Right renal cortex interstitium (tissue), 3 donors: Measurements from ENCODE around the gene RGS7. TPM values are rescaled to one million over a fixed set of nuclear protein-coding genes. Genes with fewer than 3 reads are reported as not detected.
A peak's percentile ranks its signal among the peaks of the same experiment; 100 is the strongest.

Source experiments
- DNase-seq, 3 donors: peaks; one replicate each; pipeline ENCODE4 v3.0.0-alpha.2; 2013; ENCODE audit warnings: low read depth in 3 of 3, low spot score in 2 of 3
- polyA plus RNA-seq, 3 donors: library from polyadenylated mRNA; unstranded; fragments of 120-200 nt; gene quantifications; one replicate each; pipeline ENCODE4 v1.2.1, GENCODE V29; 2013; ENCODE audit not compliant: insufficient read length in 3 of 3

RGS7 gene
- polyA plus RNA-seq, result 1 to 10 TPM; 6.3 to 7.7 (median 6.4) TPM

- DNase-seq, result peak in 2 of 3 donors; percentile 61 to 63
Measured at GRCh38 chr1:241356519-241357365, at the start of gene RGS7. TSS of gene RGS7 (minus strand) at chr1:241357205.

GRCh38 chr1:241406421-241406820 is 49.4 kb upstream of the RGS7 start:
- no peak for DNase-seq

- DNase-seq, result no peak
Measured at GRCh38 chr1:241401156-241401555, 44.2 kb upstream of the RGS7 start.

- DNase-seq, result peak in 1 of 3 donors; percentile 15
Measured at GRCh38 chr1:241396747-241397681, 40.0 kb upstream of the RGS7 start.

DNA sequence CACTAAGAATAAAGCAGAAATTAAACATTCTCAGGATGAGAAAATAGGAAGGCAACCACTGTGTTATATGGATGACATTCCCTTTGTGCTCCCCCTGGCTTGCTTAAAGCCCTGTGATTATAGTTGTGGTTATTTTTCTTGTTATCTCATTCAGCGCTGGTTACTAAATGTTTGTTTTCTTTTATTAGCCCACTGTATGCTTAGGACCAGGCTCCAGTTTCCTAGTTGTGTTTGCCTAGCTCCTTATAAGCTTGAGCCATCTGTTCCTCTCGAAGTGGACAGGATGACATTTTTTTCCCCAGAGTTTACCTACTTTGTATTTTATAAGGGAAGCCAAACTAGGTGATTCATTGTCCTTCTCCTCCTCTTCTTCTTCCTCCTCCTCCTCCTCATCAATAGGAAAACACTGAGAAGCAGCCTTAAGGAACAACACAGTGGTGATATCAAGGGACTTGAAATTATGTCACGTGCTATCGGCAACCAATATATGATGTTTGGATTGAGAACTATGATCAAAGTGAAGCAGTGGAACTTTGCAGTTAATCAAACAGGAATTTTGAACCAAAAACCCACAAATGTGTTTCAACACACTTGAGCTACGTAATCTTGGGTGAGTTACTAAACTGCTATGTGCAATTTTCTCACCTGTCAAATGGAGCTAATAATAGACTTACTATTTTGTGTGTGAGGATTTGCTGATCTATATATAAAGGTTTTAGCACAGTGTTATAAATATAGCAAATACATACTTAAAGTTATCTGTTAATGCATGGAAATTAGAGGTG is 35.1 kb upstream of the RGS7 start:
- no peak for DNase-seq

DNA sequence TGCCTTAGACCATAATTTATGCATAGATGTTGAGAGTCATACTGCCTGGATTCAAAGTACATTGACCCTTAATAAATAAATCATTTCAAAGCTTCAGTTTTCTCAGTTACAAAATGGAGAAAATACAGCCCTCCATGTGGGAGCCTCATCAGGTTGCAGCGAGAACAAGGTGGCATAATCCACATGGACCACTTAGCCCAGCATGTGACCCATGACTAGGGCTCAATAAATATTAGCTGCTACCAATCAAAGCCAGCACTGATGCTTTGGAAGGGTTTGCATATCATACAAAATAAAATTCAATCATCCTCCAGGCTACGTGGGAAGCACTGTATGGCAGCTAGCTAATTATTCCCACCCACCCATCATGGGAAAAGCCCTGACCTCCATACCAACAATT is 33.5 kb upstream of the RGS7 start:
- no peak for DNase-seq

GRCh38 chr1:241389400-241389799 is 32.4 kb upstream of the RGS7 start:
- no peak for DNase-seq

DNA sequence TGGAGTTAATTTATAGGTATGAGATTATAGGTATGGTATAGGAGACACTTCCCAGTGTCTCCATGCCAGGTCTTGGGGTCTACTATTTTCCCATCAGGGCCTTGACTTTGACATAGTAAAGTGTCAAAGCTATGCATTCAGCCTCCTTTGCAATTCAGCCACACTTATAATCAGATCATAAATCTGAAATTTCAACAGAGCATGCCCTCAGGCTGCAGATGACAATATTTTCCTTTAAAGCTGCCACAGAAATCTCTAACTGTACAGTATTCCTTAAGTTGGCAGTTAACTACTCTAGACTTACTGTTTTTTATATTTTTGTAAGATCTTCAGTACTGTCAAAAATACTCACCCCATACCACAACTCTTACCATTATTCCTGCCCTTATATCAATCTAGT is 30.2 kb upstream of the RGS7 start:
- DNase-seq, result no peak

- DNase-seq, result no peak
Measured at GRCh38 chr1:241376701-241377100, 19.7 kb upstream of the RGS7 start.

DNA sequence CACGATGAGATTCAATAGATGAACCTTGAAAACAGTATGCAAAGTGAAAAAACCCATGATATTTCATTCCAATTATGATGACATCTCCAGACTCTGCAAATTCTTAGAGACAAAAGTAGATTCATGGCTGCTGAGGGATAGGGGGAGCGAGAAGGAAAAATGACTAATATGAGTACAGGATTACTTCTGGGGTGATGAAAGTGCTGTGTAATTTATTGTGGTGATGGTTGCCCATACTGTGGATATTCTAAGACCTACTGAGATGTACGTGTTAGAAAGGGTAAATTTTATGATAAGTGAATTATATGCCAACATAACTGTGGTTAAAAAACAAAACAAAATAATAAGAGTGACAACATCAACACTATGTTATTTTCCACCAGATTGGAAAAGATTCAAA is 18.9 kb upstream of the RGS7 start:
- no peak for DNase-seq

GRCh38 chr1:241366196-241366595 is 9.2 kb upstream of the RGS7 start:
- no peak for DNase-seq

DNA sequence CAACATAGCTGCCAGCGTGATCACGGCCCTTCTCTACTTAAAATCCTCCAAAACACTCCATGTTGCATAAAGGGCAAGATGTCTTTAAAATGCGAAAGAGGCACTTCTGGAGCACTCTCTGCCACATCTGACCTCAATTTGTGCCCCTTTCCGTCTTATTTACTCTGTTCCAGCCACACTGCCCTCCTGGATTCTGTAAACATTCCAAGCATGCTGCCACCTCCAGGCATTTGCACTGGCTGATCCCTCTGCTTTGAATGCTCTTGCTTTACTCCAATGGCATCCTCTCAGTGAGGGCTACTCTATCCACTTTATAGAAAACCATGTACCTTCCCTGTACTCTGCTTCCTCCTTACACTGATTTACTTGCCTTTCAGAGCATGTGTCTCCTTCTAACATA is 5.3 kb upstream of the RGS7 start:
- DNase-seq, result no peak

DNA sequence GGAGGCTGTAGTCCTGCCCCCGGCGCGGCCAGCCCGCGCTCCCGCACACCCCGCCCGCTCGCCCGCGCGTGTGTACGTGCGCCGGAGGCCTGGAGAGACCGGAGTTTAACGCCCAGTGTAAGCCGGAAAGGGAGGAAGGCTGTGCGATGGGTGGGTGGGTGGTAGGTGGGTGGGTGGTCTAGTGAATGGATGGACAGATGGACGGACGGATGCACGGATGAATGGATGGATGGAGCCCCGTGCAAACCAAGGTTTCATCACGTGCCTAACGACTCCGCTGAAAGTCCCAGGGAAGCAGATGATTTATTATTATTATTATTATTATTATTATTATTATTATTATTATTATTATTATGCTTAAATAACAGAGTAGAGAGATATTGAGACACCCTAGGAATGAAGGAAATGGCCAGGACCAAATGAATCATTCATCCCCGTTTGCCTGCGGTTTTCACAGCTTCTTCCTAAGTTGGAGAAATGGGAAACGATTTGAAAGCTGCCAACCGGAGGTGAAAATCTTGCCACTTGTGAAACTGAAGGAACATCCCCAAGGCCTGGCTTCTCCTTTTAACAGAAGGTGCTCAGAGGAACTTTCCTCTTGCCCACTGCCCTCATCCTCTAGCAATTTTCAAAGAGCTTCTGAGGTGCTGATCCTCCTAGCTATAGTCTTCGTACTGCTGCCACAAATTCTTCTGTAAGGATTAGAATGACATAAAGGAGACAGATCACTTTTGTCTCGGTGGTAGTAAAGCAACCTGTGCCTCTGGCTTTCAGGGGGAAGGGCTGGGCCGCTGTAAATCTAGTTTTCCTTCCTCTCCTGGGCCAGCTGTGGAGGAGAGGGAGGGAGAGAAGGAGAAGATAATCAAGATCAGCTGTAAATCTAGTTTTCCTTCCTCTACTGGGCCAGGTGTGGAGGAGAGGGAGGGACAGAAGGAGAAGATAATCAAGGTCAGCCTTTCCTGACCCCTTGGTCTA is 648 bp upstream of the RGS7 start:
- DNase-seq, result peak in 1 of 3 donors; percentile 6

GRCh38 chr1:241356187-241356518 is 852 bp downstream of the RGS7 start:
- peak in 1 of 3 donors; percentile 40 for DNase-seq

GRCh38 chr1:241355311-241356010 is 1.5 kb downstream of the RGS7 start:
- DNase-seq, result no peak

DNA sequence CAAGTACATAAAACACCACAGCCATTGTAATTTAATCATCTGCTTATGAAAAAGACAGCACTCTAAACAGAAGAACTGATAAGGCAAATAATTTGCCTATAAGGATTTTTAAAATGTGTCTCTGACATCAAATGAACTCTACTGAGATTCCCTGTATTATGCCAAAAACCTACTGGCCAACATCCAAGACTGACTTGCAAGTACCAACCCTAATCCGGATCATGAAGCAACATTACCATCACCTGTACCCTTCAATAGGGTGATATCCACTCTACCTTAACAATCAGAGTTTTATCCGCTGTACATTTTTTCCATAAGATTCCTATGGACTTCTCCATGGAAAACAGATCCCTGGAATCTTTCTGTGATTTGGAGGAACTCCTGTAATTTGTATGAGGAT is 4.6 kb downstream of the RGS7 start:
- no peak for DNase-seq

- no peak for DNase-seq
Measured at GRCh38 chr1:241351841-241352240, 5.2 kb downstream of the RGS7 start.

GRCh38 chr1:241343956-241344355 is 13.0 kb downstream of the RGS7 start:
- DNase-seq, result no peak

DNA sequence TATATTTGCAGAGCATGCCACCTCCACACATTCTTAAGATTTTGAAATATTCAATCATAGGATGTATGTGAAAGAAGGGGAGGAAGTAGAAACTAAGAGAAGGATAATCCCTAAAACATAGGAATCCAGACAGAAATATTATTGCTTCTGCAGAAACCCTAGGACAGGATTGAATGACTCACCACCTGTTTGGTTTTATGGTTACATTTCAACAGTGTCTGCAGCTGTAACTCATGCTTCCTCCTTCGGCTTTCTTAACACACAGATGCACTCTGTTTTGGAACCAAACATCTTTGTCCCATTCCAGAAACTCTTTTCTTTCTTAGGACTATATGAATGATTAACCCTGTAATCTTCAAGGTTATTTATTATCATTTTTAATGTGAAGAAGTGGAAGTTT is 20.7 kb downstream of the RGS7 start:
- no peak for DNase-seq
